GM21447 (cell line): Measurements from ENCODE around the gene ANKRD42.

Experiments used
- ATAC-seq: cut with Tn5 transposase; IDR thresholded peaks from one replicate; pipeline ENCODE4 v1.9.1; 2021; ENCODE audit not compliant: unreplicated experiment

The ANKRD42 gene

GRCh38 chr11:83193315-83194280, at the start of gene ANKRD42:
TSS of gene ANKRD42 (plus strand) at chr11:83193712. CDS start at chr11:83194671, 959 bp downstream.
- ATAC-seq = peak; percentile 93

GRCh38 chr11:83147895-83148294, 45.6 kb upstream of the ANKRD42 start:
- no peak for ATAC-seq

DNA sequence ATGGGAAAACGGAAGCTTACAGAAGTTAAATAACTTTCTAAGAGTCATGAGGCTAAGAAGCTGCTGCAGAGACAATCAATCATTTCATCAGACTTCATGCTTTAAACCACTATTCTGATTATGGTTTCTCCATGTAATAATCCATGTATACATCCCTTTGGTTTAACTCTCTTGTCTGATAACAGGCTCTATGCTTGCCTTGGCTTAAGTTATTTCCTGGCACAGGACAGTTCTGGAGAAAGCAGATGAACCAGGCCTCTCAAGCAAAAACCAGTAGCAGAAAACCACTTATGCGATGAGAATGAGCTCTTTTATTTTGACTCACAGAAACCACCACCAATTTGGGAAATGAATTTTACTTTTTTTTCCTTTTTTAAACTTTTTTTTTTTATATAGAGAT, 43.1 kb upstream of the ANKRD42 start:
- no peak for ATAC-seq

- ATAC-seq = no peak
Observed at GRCh38 chr11:83151274-83151977, 42.1 kb upstream of the ANKRD42 start.

DNA sequence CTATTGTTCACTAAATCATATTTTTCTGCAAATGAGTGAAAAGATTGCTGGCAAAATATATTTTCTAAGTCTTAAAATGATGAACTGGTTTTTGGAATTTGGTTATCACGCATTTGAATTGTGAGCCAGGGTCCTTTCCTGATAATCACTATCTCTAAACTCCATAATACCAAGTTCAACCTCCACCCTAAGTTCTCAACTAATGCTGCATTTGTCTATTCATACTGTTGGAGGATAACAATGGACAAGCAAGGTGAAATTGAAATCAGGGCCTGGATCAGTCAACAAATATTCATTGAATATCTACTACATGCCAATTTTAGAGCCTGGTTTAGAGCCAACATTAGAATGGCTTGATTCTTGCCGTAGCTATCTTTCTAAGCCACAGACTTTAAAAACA, 41.2 kb upstream of the ANKRD42 start:
- no peak for ATAC-seq

- ATAC-seq = no peak
Observed at GRCh38 chr11:83153764-83154163, 39.7 kb upstream of the ANKRD42 start.

DNA sequence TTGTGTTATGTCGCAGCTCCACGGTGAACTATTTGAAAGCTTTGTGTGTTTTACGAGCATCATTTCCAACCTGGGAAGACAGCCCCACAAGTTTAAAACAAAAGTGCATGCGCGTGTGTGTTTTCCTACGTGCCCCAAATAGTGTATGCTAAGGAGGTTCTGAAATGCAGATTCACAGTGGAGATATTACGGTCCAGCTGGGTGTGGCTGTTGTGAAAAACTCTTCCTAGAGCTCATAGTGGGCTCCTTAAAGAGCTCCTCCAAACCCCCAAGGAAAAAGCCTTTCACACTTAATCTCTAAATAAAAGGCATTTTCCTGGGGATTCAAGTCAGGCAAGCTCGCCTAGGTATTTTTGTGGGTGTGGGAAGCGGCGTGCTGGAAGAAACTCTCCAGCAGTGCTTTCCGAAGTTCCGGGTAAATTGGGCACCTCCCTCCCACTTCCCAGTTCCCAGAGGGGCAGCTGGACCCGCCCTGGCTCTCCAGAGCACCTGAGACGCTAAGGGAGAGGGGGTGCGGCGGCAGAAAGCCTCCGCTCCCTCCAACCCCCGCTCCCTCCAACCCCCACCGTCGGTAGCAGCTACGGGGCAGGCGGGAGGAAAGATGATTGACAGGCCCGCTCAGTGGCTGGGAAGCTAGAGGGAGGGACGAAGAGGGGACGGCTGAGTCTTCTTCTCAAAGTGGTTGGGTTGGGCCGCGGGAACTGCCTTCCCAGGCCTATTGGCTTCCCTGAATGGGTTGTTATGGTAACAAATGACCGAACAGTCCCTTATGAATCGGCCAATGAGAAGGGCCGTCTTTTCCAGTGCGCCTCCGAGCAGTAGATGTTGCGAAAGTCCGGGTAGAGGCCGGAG, 37.1 kb upstream of the ANKRD42 start:
- ATAC-seq = peak; percentile 92

DNA sequence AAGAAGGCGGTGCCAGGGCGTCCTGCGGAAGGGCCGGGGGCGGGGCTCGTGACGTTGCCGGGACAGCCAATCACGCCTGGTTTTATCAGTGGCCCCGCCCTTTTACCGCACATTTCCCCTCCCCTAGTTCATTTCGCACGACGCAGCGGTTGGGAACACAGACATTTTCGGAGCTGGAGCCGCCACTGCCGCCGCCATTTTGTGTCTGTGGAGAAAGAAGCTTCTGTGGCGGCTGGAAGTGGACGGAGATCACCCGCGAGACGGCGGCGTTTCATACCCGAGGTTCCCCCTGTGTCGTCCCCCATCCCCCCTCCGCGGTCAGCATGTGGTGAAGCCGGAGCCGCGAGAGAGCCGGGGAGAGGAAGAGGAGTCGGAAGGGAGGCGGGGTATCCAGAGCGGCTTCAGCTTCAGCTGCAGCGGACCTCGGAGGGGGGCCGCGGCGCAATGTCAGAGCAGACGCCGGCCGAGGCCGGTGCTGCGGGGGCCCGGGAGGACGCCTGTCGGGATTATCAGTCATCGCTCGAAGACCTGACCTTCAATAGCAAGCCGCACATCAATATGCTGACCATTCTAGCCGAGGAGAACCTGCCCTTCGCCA, 36.4 kb upstream of the ANKRD42 start, which contains the start of gene PCF11:
PCF11 (plus strand) TSS at position 136 of the 598 bp plus-strand sequence; CDS start at position 445, 309 bp downstream.
- peak; percentile 4 for ATAC-seq

DNA sequence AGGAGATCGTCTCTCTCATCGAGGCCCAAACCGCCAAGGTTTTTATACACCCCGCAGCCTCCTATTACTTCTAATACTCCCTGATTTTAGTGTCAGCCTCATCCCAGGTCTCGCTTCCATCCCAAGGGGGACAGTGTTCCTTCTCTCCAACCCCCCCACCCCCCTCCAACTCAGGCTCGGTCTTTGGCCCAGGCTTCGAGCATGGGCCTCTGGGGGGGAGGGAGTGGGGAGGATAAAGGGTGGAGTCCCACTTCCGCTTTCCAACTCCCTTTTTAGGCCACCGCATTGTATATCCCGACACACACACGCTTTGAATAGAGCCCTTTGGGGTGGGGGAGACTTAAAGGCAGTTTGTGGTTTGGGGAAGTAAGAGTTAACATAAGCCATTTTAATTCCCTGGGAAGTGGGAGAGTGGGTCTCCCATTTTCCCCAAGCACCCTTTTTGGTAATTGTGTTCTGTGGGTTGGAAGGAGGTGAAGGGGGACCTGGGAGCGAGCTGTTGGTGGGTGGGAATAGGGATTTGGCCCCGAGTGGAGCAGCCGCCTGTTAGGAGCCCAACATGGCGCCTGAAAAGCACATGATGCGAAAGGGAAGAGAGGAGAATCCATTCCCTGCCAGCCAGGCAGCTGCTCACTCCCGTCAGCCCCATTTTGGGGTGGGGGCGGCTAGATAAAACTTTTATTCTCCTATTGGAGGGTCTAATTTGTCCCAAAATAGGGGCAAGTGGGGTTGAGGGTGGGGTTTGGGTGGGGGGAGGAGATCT, 35.7 kb upstream of the ANKRD42 start:
- no peak for ATAC-seq

DNA sequence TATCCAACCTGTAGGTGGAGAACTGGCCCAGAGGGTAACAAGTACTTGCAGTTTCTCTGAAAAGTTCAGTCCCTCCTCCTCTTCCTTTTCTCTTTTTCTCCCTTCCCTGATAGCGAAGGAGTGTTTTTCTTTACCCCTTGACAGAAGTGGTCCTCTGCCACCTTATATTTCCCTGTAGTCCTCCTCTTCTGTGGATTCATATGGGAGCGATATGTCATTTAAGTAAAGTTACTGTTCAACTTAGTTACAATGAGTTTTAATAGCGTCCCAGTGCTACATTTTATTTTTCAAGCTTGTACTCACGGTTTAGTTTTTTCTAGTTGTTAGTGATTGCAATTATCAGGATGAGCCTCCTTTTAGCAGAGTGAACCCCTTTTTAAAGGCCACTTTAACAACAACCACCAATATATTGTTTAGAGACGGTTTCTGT, 35.1 kb upstream of the ANKRD42 start:
- no peak for ATAC-seq

DNA sequence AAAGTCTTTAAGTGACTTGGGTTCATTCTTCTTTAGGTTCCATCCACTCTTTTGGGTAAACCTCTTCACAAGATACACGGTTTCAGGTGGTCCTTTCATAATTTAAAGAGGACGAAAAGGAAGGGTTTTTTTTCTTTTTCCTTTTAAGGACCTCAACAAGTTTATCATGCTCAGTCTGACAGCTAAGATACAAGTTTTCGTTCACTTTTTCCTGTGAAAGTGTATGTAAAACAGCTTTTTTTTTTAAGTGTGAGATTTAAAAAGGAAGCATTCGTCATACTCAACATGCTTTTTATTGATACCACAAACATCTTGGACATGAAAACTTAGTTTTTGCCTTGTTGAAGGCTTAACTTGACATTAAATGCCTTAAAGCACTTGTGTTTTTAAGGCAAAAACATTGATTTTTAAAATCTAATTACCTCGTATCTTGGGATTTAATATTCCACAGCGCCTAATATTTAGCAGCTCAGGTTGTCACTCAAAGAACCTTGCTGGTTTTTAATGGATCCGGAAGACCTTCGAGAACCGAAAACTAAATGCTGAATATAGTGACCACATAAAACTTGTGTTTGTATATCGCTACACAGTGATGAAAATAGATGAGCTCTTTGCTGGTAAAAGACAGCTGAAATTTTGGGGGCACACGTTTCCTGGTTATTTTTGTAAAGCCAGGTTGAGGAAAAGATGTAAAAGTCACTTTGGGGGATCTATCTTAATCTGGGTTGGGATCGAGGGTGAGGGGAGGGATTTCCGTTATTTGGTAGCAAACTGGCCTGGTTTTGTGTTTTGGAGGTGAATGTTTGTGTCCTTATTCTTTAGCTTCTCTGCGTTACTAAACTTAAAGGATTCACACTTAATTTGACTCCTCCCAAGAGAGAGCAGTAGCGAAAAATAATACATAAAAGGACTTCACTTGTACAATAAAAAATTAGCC, 34.3 kb upstream of the ANKRD42 start:
- no peak for ATAC-seq

DNA sequence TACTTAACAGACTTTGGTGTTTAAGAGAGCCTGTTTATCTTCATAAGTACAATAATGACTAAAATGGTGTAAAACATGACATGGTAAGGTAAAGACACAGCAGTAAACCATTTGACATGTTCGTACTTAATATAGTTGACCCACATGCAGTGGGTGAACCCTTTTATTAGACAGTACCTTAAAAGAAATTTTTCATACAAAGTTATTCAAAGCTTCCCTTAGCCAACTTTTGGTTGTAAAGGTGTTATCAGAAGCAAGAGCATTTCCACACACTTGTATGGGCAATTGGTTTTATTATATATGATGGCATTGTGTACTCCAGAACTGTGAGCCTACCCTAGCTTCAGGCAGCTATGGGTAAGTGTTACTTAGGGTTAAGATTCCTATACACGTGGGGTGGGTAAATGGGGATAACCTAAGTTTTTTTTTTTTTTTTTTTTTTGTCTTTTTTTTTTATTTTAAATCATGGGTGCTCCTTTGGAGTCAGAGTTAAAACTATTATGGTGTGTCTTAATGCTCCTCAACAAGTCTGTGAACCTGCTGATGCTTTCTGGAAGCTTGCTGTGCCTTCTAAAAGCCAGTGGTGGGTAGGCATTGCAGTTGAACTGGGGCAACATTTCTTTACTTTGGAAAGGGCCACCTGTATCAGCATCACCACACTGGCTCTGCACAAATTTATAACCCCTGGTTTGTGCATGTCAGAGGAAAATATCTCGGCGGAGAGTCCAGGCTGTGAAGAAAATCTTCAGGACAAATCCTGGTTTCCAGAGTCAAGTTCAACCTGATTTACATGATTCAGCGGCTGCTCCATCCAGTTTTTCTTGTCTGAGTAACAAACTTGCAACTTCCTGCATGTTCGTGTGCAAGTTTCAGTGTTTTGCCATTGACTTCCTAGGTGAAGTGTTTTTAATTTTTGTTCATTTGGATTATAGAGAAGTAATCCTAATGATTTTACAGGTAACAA, 33.3 kb upstream of the ANKRD42 start:
- no peak for ATAC-seq

DNA sequence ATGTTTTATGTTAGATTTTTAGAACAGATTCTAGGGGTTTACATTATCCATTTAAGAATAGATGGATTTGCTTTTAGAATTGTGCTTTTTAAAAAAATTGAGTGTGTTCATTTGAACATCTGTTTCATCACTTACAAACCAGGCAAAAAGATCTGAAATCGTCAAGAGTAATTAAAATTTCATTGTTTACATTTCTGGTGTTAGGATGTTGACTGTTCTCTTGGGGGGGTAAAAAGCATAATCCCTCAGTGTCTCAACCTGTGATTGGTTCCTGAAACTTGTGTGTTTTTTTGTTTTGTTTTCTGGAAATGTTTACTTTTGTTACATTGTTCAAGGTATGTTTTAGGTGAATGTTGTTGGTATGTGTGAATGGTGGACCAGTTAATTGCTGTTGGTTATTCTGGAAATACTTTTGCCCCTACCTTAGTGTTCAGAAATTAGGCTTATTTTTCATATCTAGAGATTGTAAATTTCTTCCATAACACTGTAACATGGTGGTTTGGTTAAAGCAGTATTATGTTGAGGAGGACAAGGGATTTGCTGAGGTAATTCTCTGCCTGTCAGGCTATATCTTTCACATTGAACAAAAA, 31.8 kb upstream of the ANKRD42 start:
- ATAC-seq = no peak

DNA sequence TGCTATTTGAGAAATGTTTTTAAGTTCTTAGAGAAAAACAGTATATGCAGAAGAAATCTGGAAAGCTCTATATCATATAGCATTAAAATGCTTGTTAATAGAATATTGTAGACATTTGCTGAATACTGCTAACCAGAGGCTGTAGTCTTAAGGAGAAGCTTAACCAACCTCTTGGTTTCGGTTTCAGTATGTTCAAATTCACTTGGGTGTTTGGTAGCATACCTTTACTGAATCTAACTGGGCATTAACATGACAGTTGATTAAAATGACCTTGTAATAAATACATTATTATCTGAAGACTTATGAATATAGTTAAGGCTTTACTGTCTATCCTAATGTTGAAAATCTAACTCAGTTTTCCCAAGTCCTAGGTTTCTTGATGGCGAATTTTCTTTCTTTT, 31.1 kb upstream of the ANKRD42 start:
- ATAC-seq = peak; percentile 48

- ATAC-seq = no peak
Observed at GRCh38 chr11:83166193-83166866, 27.2 kb upstream of the ANKRD42 start.

DNA sequence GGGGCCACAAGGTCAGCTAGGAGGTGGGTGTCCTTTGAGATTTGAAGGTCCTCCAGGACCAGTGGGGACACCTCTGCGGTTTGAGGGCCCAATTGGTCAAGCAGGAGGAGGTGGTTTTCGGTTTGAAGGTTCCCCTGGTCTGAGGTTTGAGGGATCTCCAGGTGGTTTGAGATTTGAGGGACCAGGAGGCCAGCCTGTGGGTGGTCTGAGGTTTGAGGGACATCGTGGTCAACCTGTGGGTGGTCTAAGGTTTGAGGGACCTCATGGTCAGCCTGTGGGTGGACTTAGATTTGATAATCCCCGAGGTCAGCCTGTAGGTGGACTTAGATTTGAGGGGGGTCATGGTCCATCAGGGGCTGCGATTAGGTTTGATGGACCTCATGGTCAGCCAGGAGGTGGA, 24.8 kb upstream of the ANKRD42 start:
- ATAC-seq = no peak

GRCh38 chr11:83170865-83171264, 22.6 kb upstream of the ANKRD42 start:
- ATAC-seq = no peak
